Activated T-helper 2 cell treated with anti-CD3 and anti-CD28 coated beads, Interferon-gamma antibody, Interleukin-2, Interleukin-4, amounts not matched to agents 10 μg/mL and 5 μg/mL and 100 μg/mL, durations not matched to agents 14 hours and 24 hours and 36 hours (primary cell): ENCODE data around the gene IL17B. TPM values are rescaled to one million over a fixed set of nuclear protein-coding genes. Genes with fewer than 3 reads are reported as not detected.

Source experiments
- total RNA-seq: library from RNA; stranded (reverse); gene quantifications from 2 replicates; pipeline ENCODE4 v1.2.3, GENCODE V29; 2022

The IL17B gene
- total RNA-seq, 1 donor from 2014 or later: not detected

Other genes with a start within 250 kb of the IL17B start
- gene ABLIM3, start 237.8 kb downstream of the IL17B start, total RNA-seq: not detected in 2 replicates
- gene AFAP1L1, start 107.4 kb downstream of the IL17B start, total RNA-seq: not detected in 2 replicates
- 22.5 TPM in 2 replicates for gene GRPEL2, start 33.8 kb downstream of the IL17B start, total RNA-seq
- 16.6 and 17.8 TPM in 2 replicates for gene PCYOX1L, start 21.2 kb downstream of the IL17B start, total RNA-seq
- gene CSNK1A1, start 172.1 kb upstream of the IL17B start, total RNA-seq: 176 and 194 TPM in 2 replicates
- 1.1 and 1.6 TPM in 2 replicates for gene ARHGEF37, start 202.2 kb upstream of the IL17B start, total RNA-seq